Activated naive CD8-positive, alpha-beta T cell treated with anti-CD3 and anti-CD28 coated beads, Interleukin-2, amount 50 U/mL, for 16 hours (primary cell): ENCODE results near the gene RASAL2.
"Not testable (repeated sequence)": the region's sequence is repeated elsewhere in the genome, so short reads cannot be mapped to it uniquely, and the experiment has no call there.

Source experiments
- DNase-seq: peaks from one replicate; pipeline ENCODE4 v3.0.0-alpha.2; 2020; ENCODE audit warnings: low read depth, low spot score

RASAL2 gene

GRCh38 chr1:178119628-178120027 is 25.7 kb downstream of the RASAL2 start:
- DNase-seq = no peak

GRCh38 chr1:178120088-178120487 is 26.2 kb downstream of the RASAL2 start:
- DNase-seq = no peak

- DNase-seq = not testable (repeated sequence)
Observed at GRCh38 chr1:178120520-178121052, 26.7 kb downstream of the RASAL2 start.

- no peak for DNase-seq
Observed at GRCh38 chr1:178121883-178122282, 28.0 kb downstream of the RASAL2 start.

GRCh38 chr1:178122283-178122682 is 28.4 kb downstream of the RASAL2 start:
- DNase-seq = no peak

GRCh38 chr1:178124115-178124514 is 30.2 kb downstream of the RASAL2 start:
- DNase-seq = no peak

- DNase-seq = no peak
Observed at GRCh38 chr1:178126261-178126660, 32.4 kb downstream of the RASAL2 start.

- DNase-seq = no peak
Observed at GRCh38 chr1:178126741-178127185, 32.9 kb downstream of the RASAL2 start.

- DNase-seq = no peak
Observed at GRCh38 chr1:178127482-178128191, 33.7 kb downstream of the RASAL2 start.

GRCh38 chr1:178133239-178133989 is 39.5 kb downstream of the RASAL2 start:
- DNase-seq = no peak

- DNase-seq = no peak
Observed at GRCh38 chr1:178134061-178134460, 40.2 kb downstream of the RASAL2 start.

- DNase-seq = no peak
Observed at GRCh38 chr1:178137238-178137637, 43.3 kb downstream of the RASAL2 start.

- no peak for DNase-seq
Observed at GRCh38 chr1:178142806-178143205, 48.9 kb downstream of the RASAL2 start.

- DNase-seq = no peak
Observed at GRCh38 chr1:178143730-178144690, 50.1 kb downstream of the RASAL2 start.

- no peak for DNase-seq
Observed at GRCh38 chr1:178145605-178146004, 51.7 kb downstream of the RASAL2 start.

GRCh38 chr1:178146436-178146835 is 52.5 kb downstream of the RASAL2 start:
- no peak for DNase-seq

- DNase-seq = no peak
Observed at GRCh38 chr1:178150610-178151009, 56.7 kb downstream of the RASAL2 start.

GRCh38 chr1:178151831-178152230 is 57.9 kb downstream of the RASAL2 start:
- no peak for DNase-seq

- DNase-seq = no peak
Observed at GRCh38 chr1:178155481-178156255, 61.8 kb downstream of the RASAL2 start.

- no peak for DNase-seq
Observed at GRCh38 chr1:178160736-178161475, 67.0 kb downstream of the RASAL2 start.
